ENCODE results near the gene CAPS2. TPM values are rescaled to one million over a fixed set of nuclear protein-coding genes. Genes with fewer than 3 reads are reported as not detected.

The CAPS2 gene
- total RNA-seq, 1 donor from 2014 or later = 12.1 TPM

DNA sequence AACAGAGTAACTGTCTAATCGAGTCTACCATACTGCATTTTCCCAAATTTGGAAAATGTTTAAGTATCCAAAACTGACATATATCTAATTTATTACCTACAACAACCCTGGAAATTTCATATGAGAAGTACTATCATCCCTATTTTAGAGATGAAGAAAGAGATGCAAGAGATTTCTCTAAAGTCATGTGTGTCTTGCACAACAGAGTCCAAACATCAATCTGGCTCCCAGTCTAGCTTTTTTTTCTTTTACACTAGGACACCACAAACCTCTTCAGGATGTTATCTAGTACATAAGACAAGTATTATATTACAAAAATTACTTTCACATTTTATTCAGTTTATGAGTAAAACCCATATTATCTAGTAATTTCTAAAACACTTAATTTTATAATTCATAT, 39.1 kb downstream of the CAPS2 start:
- Histone ChIP-seq H3K9me3 (no peaks in the 10 kb centered on the region), H3K27ac (no peak overlapping the region), H3K36me3 (no peaks in the 10 kb centered on the region), H3K4me3 (no peak overlapping the region), H3K27me3 (ENCODE audit: low read depth) (no peaks in the 10 kb centered on the region), H3K4me1 (no peaks in the 10 kb centered on the region)
- intact Hi-C loops (cut with DNase I) = no loop called here
- ATAC-seq (no peak), DNase-seq (no peak)
- TF ChIP-seq, protein P1, sequence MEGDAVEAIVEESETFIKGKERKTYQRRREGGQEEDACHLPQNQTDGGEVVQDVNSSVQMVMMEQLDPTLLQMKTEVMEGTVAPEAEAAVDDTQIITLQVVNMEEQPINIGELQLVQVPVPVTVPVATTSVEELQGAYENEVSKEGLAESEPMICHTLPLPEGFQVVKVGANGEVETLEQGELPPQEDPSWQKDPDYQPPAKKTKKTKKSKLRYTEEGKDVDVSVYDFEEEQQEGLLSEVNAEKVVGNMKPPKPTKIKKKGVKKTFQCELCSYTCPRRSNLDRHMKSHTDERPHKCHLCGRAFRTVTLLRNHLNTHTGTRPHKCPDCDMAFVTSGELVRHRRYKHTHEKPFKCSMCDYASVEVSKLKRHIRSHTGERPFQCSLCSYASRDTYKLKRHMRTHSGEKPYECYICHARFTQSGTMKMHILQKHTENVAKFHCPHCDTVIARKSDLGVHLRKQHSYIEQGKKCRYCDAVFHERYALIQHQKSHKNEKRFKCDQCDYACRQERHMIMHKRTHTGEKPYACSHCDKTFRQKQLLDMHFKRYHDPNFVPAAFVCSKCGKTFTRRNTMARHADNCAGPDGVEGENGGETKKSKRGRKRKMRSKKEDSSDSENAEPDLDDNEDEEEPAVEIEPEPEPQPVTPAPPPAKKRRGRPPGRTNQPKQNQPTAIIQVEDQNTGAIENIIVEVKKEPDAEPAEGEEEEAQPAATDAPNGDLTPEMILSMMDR (IDR thresholded peaks at IDR 0.05) = no peak

DNA sequence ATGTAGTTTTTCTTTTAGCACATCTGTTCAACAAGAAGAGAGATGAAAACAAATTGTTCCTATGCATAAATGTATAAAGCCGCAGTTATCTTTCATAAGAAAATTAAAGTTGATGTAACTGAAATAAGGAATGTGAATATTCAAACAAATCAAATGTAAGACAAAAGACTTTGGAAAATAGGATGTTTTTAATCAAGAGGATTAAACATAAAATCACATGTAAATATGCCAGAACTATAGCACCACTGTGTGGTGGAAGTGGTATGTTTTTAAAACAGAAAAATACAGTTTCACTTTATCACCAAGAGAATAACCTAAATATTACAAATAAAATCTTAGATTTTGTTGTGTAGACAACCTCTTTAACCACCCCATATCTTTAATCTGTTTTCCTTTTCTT, 40.4 kb downstream of the CAPS2 start:
- no peaks in the 10 kb centered on the region for H3K36me3 ChIP-seq
- intact Hi-C loops (cut with DNase I) = no loop called here
- no peaks in the 10 kb centered on the region for H3K9me3 ChIP-seq
- H3K4me3 ChIP-seq = no peak overlapping the region
- no peaks in the 10 kb centered on the region for H3K27me3 ChIP-seq (ENCODE audit: low read depth)
- TF ChIP-seq, protein P1 (IDR thresholded peaks at IDR 0.05) = no peak
- DNase-seq (no peak), ATAC-seq (no peak)
- no peaks in the 10 kb centered on the region for H3K4me1 ChIP-seq
- H3K27ac ChIP-seq = no peak overlapping the region

DNA sequence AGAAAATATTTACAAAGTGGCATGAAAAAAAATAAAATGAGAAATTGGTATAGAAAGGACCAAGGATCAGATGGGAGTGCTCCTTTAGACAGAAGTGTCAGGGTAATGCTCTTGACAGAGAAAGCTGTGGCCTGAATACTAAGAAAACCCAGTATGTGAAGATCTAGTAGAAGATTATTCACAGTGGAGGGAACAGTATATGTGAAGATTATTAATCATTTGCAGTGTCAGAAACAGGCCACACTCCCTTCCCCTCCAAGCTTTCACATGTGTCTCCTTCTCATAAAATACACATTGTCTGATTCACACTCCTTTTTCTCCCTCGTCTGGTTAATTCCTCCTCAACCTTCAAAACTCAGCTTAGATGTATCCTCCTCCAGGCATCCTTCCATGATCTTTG, 41.3 kb downstream of the CAPS2 start:
- no peak overlapping the region for H3K27ac ChIP-seq
- H3K4me1 ChIP-seq = no peaks in the 10 kb centered on the region
- H3K27me3 ChIP-seq (ENCODE audit: low read depth) = no peaks in the 10 kb centered on the region
- ATAC-seq = no peak
- H3K36me3 ChIP-seq = no peaks in the 10 kb centered on the region
- intact Hi-C loops (cut with DNase I) = no loop called here
- H3K9me3 ChIP-seq = no peaks in the 10 kb centered on the region
- H3K4me3 ChIP-seq = no peak overlapping the region
- TF ChIP-seq, protein P1 (IDR thresholded peaks at IDR 0.05) = no peak
- no peak for DNase-seq

DNA sequence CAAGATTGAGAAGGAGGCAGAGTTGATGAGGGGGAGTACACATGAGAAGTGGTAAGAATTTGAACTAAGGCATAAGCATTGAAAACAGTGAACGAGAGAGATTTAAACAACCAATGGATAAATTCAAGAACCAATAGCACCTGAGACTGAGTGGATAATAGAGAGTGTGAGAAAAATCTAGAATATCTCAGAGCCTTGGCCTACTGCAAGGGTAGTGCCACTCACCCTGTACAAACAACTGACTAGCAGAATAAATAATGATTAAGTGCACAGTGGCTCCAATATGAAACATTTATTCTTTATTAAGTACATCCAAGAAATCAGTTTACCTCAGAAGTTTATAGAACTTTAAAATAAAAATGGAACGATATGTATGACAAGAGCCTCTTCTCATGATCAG, 54.4 kb downstream of the CAPS2 start:
- intact Hi-C loops (cut with DNase I) = no loop called here
- Histone ChIP-seq H3K27me3 (ENCODE audit: low read depth) (no peaks in the 10 kb centered on the region), H3K36me3 (no peaks in the 10 kb centered on the region), H3K9me3 (no peaks in the 10 kb centered on the region), H3K4me1 (no peaks in the 10 kb centered on the region), H3K27ac (no peak overlapping the region), H3K4me3 (no peak overlapping the region)
- TF ChIP-seq, protein P1 (IDR thresholded peaks at IDR 0.05) = no peak
- DNase-seq (no peak), ATAC-seq (no peak)

DNA sequence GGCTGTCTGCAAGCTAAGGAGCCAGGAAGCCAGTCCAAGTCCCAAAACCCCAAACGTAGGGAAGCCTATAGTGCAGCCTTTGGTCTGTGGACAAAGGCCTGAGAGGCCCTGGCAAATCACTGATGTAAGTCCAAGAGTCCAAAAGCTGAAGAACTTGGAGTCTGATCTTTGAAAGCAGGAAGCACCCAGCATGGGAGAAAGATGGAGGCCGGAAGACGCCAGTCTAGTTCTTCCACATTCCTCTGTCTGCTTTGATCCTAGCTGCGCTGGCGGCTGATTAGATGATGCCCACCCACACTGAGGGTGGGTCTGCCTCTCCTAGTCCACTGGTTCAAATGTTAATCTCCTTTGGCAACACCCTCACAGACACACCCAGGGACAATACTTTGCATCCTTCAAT, 58.5 kb downstream of the CAPS2 start:
- H3K4me1 ChIP-seq = no peaks in the 10 kb centered on the region
- DNase-seq (no peak), ATAC-seq (no peak)
- TF ChIP-seq, protein P1 (IDR thresholded peaks at IDR 0.05) = no peak
- H3K27me3 ChIP-seq (ENCODE audit: low read depth) = no peaks in the 10 kb centered on the region
- no peak overlapping the region for H3K4me3 ChIP-seq
- no peak overlapping the region for H3K27ac ChIP-seq
- no peaks in the 10 kb centered on the region for H3K36me3 ChIP-seq
- no peaks in the 10 kb centered on the region for H3K9me3 ChIP-seq
- intact Hi-C loops (cut with DNase I) = no loop called here

DNA sequence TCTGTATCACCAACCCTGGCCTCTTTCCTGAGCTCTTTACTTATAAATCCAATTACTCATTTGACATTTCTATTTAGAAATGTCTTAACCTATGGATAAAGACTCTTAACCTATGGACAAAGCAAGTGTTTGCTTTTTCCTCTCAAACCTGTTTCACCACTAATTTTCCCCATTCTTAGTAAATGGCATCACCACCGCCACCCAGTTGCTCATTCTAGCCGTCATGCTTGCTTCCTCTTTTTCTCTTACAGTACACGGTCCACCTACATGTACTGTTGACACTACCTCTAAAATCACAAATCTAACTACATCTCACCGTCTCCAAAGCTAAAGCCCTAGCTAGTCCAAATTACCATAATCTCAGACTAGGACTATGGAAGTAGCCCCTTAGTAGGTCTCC, 60.0 kb downstream of the CAPS2 start:
- no peak for ATAC-seq
- H3K27me3 ChIP-seq (ENCODE audit: low read depth) = no peaks in the 10 kb centered on the region
- no peaks in the 10 kb centered on the region for H3K9me3 ChIP-seq
- no peaks in the 10 kb centered on the region for H3K4me1 ChIP-seq
- no peak for DNase-seq
- no peak overlapping the region for H3K27ac ChIP-seq
- no peak overlapping the region for H3K4me3 ChIP-seq
- H3K36me3 ChIP-seq = no peaks in the 10 kb centered on the region
- intact Hi-C loops (cut with DNase I) = no loop called here
- TF ChIP-seq, protein P1 (IDR thresholded peaks at IDR 0.05) = no peak
